Smooth muscle cell (in vitro differentiated cells): ENCODE data around the gene XPO6. TPM values are rescaled to one million over a fixed set of nuclear protein-coding genes. Genes with fewer than 3 reads are reported as not detected.

Experiments used
- DNase-seq: peaks from one replicate; lab custom pipeline; 2025; ENCODE audit not compliant: unreplicated experiment; lab: John Stamatoyannopoulos, UW
- H2AFZ ChIP-seq: fragments of 200-600 bp; sonication (generic); 2 replicates; pipeline ENCODE4 v1.6.0; 2016; ENCODE audit warnings: antibody characterized with exemption, low read depth, mild to moderate bottlenecking
- H3F3A ChIP-seq: fragments of 200-600 bp; sonication (generic); 2 replicates; pipeline ENCODE4 v1.6.0; 2017; ENCODE audit warnings: antibody characterized with exemption, low read depth
- H3K27ac ChIP-seq: fragments of 200-600 bp; sonication (generic); 2 replicates; pipeline ENCODE4 v1.5.1; 2016; ENCODE audit warnings: low read depth, mild to moderate bottlenecking
- H3K27me3 ChIP-seq: fragments of 200-600 bp; sonication (generic); 2 replicates; pipeline ENCODE4 v1.6.1; 2016; ENCODE audit warnings: low read depth, mild to moderate bottlenecking
- H3K36me3 ChIP-seq: fragments of 200-600 bp; sonication (generic); 2 replicates; pipeline ENCODE4 v1.5.1; 2016; ENCODE audit warnings: low read depth
- H3K4me1 ChIP-seq: fragments of 200-600 bp; sonication (generic); 2 replicates; pipeline ENCODE4 v1.5.1; 2016; ENCODE audit warnings: low read depth
- H3K4me2 ChIP-seq: fragments of 200-600 bp; sonication (generic); 2 replicates; pipeline ENCODE4 v1.6.0; 2016; ENCODE audit warnings: mild to moderate bottlenecking
- H3K4me3 ChIP-seq: fragments of 200-600 bp; sonication (generic); 2 replicates; pipeline ENCODE4 v1.5.1; 2016; ENCODE audit warnings: mild to moderate bottlenecking
- H3K79me2 ChIP-seq: fragments of 200-600 bp; sonication (generic); 2 replicates; pipeline ENCODE4 v1.6.0; 2016; ENCODE audit warnings: low read depth, mild to moderate bottlenecking
- H3K9ac ChIP-seq: fragments of 200-600 bp; sonication (generic); 2 replicates; pipeline ENCODE4 v1.6.0; 2016; ENCODE audit warnings: low read depth
- H3K9me3 ChIP-seq: fragments of 200-600 bp; sonication (generic); replicated peaks from 2 replicates; pipeline ENCODE4 v1.5.1; 2016; ENCODE audit warnings: low read depth
- H4K20me1 ChIP-seq: fragments of 200-600 bp; sonication (generic); 2 replicates; pipeline ENCODE4 v1.6.0; 2016; ENCODE audit warnings: low read depth
- CTCF ChIP-seq: fragments of 200-600 bp; sonication (generic); IDR thresholded peaks from 2 replicates; pipeline ENCODE4 v1.5.1; 2017; ENCODE audit warnings: borderline replicate concordance, mild to moderate bottlenecking, antibody characterized with exemption; ENCODE audit not compliant: insufficient read depth, poor library complexity, severe bottlenecking
- WGBS: methylation state at CpG from one replicate; pipeline ENCODE4 v1.1.7; 2016; ENCODE audit warnings: low lambda C conversion rate; 5-methylcytosine and 5-hydroxymethylcytosine counted together
- polyA plus RNA-seq: library from polyadenylated mRNA; unstranded; fragments of >200 nt; fragmentation: Nextera tagmentation; extraction: Ambion mirVana; gene quantifications from 2 replicates; pipeline ENCODE4 v1.2.1, GENCODE V29; 2016
- total RNA-seq: library from RNA; depleted of rRNA; stranded (reverse); fragments of >200 nt; gene quantifications from 2 replicates; pipeline ENCODE4 v1.2.3, GENCODE V29; 2014

Gene XPO6
- total and polyA plus RNA-seq, 2 experiments from 2014 or later, result 42.1 to 82.1 TPM

- no peak for TF ChIP-seq CTCF
- no peak overlapping the region for H3K4me2 ChIP-seq
- 98% methylated on average over 21 of the region's 21 CpGs for WGBS
These were observed 113.4 kb downstream of the XPO6 start for GRCh38 chr16:28098171-28098958.

GRCh38 chr16:28096983-28097899, 114.5 kb downstream of the XPO6 start:
- H3K4me3 ChIP-seq, result no peak overlapping the region
- H3K4me1 ChIP-seq, result peaks cover 5% of the 10 kb centered on the region
- no peak overlapping the region for H3K4me2 ChIP-seq
- no peaks in the 10 kb centered on the region for H3K36me3 ChIP-seq
- 89% methylated on average over 16 of the region's 17 CpGs for WGBS
- no peaks in the 10 kb centered on the region for H3K9me3 ChIP-seq
- no peaks in the 10 kb centered on the region for H3F3A ChIP-seq
- no peaks in the 10 kb centered on the region for H3K79me2 ChIP-seq
- no peak for TF ChIP-seq CTCF
- H3K27ac ChIP-seq, result no peak overlapping the region
- H4K20me1 ChIP-seq, result peaks cover 28% of the 10 kb centered on the region
- no peak for DNase-seq
- no peak overlapping the region for H2AFZ ChIP-seq
- no peak overlapping the region for H3K9ac ChIP-seq
- H3K27me3 ChIP-seq, result no peaks in the 10 kb centered on the region

More at GRCh38 chr16:28098171-28098958, 113.4 kb downstream of the XPO6 start:
- no peak for DNase-seq
- Histone ChIP-seq H4K20me1 (peaks cover 24% of the 10 kb centered on the region), H3K4me1 (peaks cover under 1% of the 10 kb centered on the region), H3K27ac (no peak overlapping the region), H3K9me3 (no peaks in the 10 kb centered on the region), H3K27me3 (no peaks in the 10 kb centered on the region), H3F3A (no peaks in the 10 kb centered on the region), H3K36me3 (no peaks in the 10 kb centered on the region), H2AFZ (no peak overlapping the region), H3K79me2 (no peaks in the 10 kb centered on the region), H3K9ac (no peak overlapping the region), H3K4me3 (no peak overlapping the region)

DNA sequence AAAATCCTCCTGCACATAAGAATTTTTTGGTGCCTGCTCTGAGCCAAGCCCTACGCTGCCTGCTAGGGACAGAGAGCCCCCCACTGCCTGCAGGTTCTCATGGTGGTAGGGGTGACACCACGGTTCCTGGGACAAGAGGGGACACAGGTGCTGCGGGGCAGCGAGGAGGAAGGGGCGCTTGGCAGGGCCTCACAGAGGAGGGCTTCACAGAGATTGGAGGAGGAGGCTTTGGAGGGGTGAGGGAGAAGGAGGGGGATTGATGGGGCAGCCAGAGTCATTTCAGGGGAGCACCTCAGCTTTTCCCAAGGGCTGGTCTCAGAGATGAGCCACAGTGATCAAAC, 118.4 kb downstream of the XPO6 start:
- peaks cover 5% of the 10 kb centered on the region for H3K4me1 ChIP-seq
- TF ChIP-seq CTCF, result no peak
- H3K9ac ChIP-seq, result no peak overlapping the region
- 75% methylated on average over 5 of the region's 5 CpGs for WGBS
- no peak overlapping the region for H2AFZ ChIP-seq
- peaks cover 17% of the 10 kb centered on the region for H4K20me1 ChIP-seq
- no peaks in the 10 kb centered on the region for H3K9me3 ChIP-seq
- no peaks in the 10 kb centered on the region for H3K36me3 ChIP-seq
- no peaks in the 10 kb centered on the region for H3F3A ChIP-seq
- no peak overlapping the region for H3K4me2 ChIP-seq
- DNase-seq, result no peak
- no peaks in the 10 kb centered on the region for H3K79me2 ChIP-seq
- no peak overlapping the region for H3K4me3 ChIP-seq
- peak overlapping the region; percentile 17 for H3K27ac ChIP-seq
- H3K27me3 ChIP-seq, result no peaks in the 10 kb centered on the region
